K562 treated with DMSO at 1 percent for 12 hours (cell line): ENCODE measurements around the gene OR7G1. TPM values are rescaled to one million over a fixed set of nuclear protein-coding genes. Genes with fewer than 3 reads are reported as not detected.

Experiments used
- total RNA-seq: library from RNA; unstranded; fragments of 300-600 nt; gene quantifications from 2 replicates; pipeline ENCODE4 v1.2.3, GENCODE V29; 2022; ENCODE audit not compliant: insufficient read depth

Gene OR7G1, protein sequence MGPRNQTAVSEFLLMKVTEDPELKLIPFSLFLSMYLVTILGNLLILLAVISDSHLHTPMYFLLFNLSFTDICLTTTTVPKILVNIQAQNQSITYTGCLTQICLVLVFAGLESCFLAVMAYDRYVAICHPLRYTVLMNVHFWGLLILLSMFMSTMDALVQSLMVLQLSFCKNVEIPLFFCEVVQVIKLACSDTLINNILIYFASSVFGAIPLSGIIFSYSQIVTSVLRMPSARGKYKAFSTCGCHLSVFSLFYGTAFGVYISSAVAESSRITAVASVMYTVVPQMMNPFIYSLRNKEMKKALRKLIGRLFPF
- not detected in 2 replicates for total RNA-seq

GRCh38 chr19:9115307-9115813 is at the start of gene OR7G1:
Gene OR7G1 (minus strand): TSS chr19:9115763. CDS start chr19:9115763, 0 bp downstream.

DNA sequence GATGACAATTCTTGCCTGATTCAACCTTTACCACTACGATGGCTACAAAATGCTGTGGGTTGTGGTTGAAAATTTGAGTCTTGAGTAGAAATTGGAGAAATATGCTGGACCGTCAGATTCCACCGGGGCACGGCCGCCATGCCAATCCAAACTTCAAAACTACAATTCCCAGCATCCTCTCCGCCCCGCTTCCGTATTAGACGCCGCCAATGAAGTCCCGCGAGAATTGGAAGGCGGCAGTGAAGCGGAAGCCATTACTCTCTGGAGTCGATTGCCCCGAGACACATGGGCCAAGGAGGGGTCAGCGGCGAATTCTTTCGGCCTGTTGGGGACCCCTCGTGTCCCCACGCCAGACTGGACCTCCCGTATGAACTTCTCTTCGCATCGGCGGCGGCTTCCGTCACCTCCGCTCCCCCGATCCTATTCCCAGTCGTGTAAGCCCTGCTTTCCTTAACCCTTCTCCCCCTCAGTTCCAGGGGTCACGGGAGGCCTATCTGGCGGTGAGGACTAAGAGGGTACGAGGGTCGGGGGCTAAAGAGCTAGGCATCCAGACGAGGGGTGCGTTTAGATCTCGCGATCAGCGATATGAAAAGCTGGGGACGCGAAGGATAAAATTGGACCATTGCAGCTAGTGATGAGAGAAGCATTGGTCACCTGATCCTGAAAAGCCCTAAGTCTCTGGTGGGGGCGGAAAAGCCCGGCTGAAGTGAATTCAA is 24.8 kb upstream of the OR7G1 start, which contains the start of gene ZNF317:
ZNF317 (plus strand) TSS at position 239 of the 716 bp plus-strand sequence. CDS start 15,620 bp downstream, outside the sequence.

GRCh38 chr19:9126900-9127405 is 11.4 kb upstream of the OR7G1 start, which contains the start of gene OR7G3:
Gene OR7G3 (minus strand): TSS chr19:9126950. CDS start chr19:9126950, 0 bp downstream.

DNA sequence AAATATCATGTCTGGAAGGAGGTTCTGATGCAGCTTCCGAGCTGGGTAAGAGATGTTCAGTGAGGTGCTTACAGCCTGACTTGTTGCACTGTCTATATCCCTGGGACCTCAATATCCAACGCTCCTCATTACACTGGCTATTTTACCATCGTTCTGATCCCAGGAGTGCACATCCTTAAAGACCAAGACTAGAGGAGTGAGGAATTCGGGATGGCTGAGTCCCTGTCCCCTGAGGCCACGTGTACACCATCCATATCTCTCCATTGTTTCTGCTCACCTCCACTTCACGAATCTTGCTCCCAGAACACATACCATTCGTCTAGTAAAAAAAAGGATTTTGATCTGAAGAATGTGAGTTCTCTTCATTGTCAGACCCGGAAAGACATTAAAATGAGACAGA is 8.2 kb downstream of the OR7G1 start, which contains the start of gene OR7G2:
OR7G2 (minus strand) TSS at position 101 of the 400 bp plus-strand sequence. CDS start 4,232 bp downstream, outside the sequence.

DNA sequence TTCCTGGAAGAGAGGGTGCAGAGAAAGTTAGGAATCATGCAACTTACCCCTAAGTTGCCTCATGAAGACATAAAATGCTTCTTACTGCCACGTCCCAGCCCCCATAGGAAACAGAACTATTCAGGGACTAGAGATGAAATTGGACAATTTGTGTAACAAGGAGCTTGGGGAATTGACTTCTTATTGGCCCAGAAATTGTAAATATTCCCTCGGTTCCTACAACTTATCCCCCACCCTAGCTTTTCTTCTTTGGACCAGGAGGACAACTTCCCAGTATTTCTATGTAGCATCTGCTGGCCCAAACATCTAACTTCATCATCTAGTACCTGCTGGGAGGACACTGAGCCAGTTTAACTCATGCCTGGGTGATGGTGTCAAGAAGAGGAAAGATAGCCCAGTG is 28.8 kb downstream of the OR7G1 start, which contains the start of gene OR1M1:
OR1M1 (plus strand) TSS at position 301 of the 400 bp plus-strand sequence. CDS start 6,184 bp downstream, outside the sequence.

Other genes starting within 250 kb of the OR7G1 start
- gene MUC16, start 105.4 kb downstream of the OR7G1 start, total RNA-seq: not detected in 2 replicates
- not detected in 2 replicates for gene OR1M1, start 28.7 kb downstream of the OR7G1 start, total RNA-seq
- not detected in 2 replicates for gene OR7G2, start 8.3 kb downstream of the OR7G1 start, total RNA-seq
- gene OR7G3, start 11.2 kb upstream of the OR7G1 start, total RNA-seq: not detected in 2 replicates
- gene ZNF317, start 24.6 kb upstream of the OR7G1 start, total RNA-seq: 7.0 and 26.1 TPM in 2 replicates
- 0.40 and 1.1 TPM in 2 replicates for gene OR7D2, start 63.2 kb upstream of the OR7G1 start, total RNA-seq
- gene OR7D4, start 103.8 kb upstream of the OR7G1 start, total RNA-seq: not detected in 2 replicates
- not detected in 2 replicates for gene OR7E24, start 135.2 kb upstream of the OR7G1 start, total RNA-seq
- gene ZNF699, start 194.1 kb upstream of the OR7G1 start, total RNA-seq: 0.36 and 2.5 TPM in 2 replicates
- 5.8 and 13.4 TPM in 2 replicates for gene ZNF559, start 208.4 kb upstream of the OR7G1 start, total RNA-seq
- gene ZNF177, start 247.2 kb upstream of the OR7G1 start, total RNA-seq: 1.1 and 4.4 TPM in 2 replicates